Measurements from ENCODE around the gene EDC3. TPM values are rescaled to one million over a fixed set of nuclear protein-coding genes. Genes with fewer than 3 reads are reported as not detected.

Gene EDC3
- total RNA-seq, 4 donors from 2014 or later: 8.7 to 40.6 (median 17.9) TPM

- no peak for DNase-seq
- Histone ChIP-seq H3K27me3 (no peaks in the 10 kb centered on the region), H3K4me1 (no peaks in the 10 kb centered on the region), H3K27ac (no peak overlapping the region), H3K9me3 (no peaks in the 10 kb centered on the region), H3K36me3 (no peaks in the 10 kb centered on the region), H3K4me3 (no peak overlapping the region)
- no peak for TF ChIP-seq POLR2A (IDR thresholded peaks at IDR 0.05)
- no peak for TF ChIP-seq CTCF (IDR thresholded peaks at IDR 0.05)
- intact Hi-C loops (cut with DNase I; ENCODE audit: low total_unique reads): no loop called here
Measured at GRCh38 chr15:74605795-74606150, 90.1 kb downstream of the EDC3 start.

DNA sequence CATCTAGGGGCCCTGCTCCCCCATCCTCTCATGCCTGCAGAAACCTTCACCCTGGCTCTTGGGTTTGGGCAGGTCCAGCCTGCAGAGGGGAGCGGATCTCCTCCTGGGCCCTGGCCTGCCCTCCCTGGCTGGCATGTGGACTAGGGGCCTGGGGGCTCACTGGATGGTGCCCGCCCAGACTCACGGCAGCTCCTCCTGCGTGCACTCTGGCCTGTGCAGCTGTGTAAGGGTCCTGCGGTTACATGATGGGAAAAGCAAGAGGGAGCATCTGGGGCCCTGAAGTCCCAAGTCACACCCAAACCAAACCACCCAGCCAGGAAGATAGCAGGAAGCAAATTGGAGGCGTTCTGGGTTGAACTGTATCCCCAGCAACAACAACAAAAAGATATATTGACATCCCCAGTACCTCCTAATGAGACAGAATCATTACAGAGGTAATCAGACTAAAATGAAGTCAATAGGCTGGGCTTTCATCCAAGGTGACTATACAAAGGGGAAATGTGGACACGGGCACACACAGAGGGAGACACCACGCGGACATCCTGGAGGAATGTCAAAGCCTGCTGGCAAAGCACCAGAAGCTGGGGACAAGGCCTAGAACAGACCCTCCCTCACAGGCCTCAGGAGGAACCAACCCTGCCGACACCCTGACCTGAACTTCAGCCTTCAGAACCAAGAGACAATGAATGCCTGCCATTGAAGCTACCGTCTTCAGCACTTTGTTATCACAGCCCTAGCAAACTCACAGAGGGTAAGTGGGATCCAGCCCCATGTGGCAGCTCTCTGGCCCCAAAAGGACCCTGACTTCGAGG is 90.6 kb downstream of the EDC3 start:
- Histone ChIP-seq H3K27me3 (no peaks in the 10 kb centered on the region), H3K36me3 (no peaks in the 10 kb centered on the region), H3K4me3 (no peak overlapping the region), H3K4me1 (no peaks in the 10 kb centered on the region), H3K9me3 (no peaks in the 10 kb centered on the region), H3K27ac (no peak overlapping the region)
- intact Hi-C loops (cut with DNase I; ENCODE audit: low total_unique reads): no loop called here
- DNase-seq: no peak
- TF ChIP-seq CTCF (IDR thresholded peaks at IDR 0.05) (no peak), POLR2A (IDR thresholded peaks at IDR 0.05) (no peak)

- intact Hi-C loops (cut with DNase I; ENCODE audit: low total_unique reads): no loop called here
Measured at GRCh38 chr15:74603789-74604705, 91.8 kb downstream of the EDC3 start.

GRCh38 chr15:74603026-74603788 is 92.6 kb downstream of the EDC3 start:
- no peak for DNase-seq
- Histone ChIP-seq H3K9me3 (no peaks in the 10 kb centered on the region), H3K36me3 (no peaks in the 10 kb centered on the region), H3K27me3 (no peaks in the 10 kb centered on the region), H3K4me1 (peaks cover 0 to 7% of the 10 kb centered on the region in 2 donors), H3K4me3 (no peak overlapping the region), H3K27ac (no peak overlapping the region)
- no peak for TF ChIP-seq CTCF (IDR thresholded peaks at IDR 0.05)
- intact Hi-C loops (cut with DNase I; ENCODE audit: low total_unique reads): no loop called here

More at GRCh38 chr15:74603789-74604705, 91.8 kb downstream of the EDC3 start:
- Histone ChIP-seq H3K4me3 (no peak overlapping the region), H3K27ac (no peak overlapping the region), H3K4me1 (peaks cover 0 to 7% of the 10 kb centered on the region in 2 donors), H3K9me3 (no peaks in the 10 kb centered on the region), H3K36me3 (no peaks in the 10 kb centered on the region), H3K27me3 (no peaks in the 10 kb centered on the region)
- DNase-seq: no peak
- TF ChIP-seq POLR2A (IDR thresholded peaks at IDR 0.05) (no peak), CTCF (IDR thresholded peaks at IDR 0.05) (no peak)
